Heart left ventricle (tissue), 16 donors: Measurements from ENCODE around the gene LARGE2. TPM values are rescaled to one million over a fixed set of nuclear protein-coding genes. Genes with fewer than 3 reads are reported as not detected.
A peak's percentile ranks its signal among the peaks of the same experiment; 100 is the strongest.

ENCODE experiments used
- ATAC-seq, 4 donors: fragments of 200-7000 bp; cut with Tn5 transposase; one replicate each; pipeline ENCODE4 v1.9.1; 2020 to 2022; ENCODE audit warnings: moderate library complexity in 4 of 4, mild to moderate bottlenecking in 3 of 4, moderate number of reproducible peaks in 1 of 4
- DNase-seq, 5 donors: peaks; one replicate each; pipeline ENCODE4 v3.0.0-alpha.2; 2020
- H3K27ac ChIP-seq, 12 donors: fragments of 200-600 bp; sonication (generic) in 4 of 12; one replicate each; pipeline versions ENCODE4 v1.5.0 to v1.8.0; 2016 to 2022; ENCODE audit warnings: mild to moderate bottlenecking in 2 of 12
- H3K27me3 ChIP-seq, 9 donors: fragments of 200-600 bp; sonication (generic) in 2 of 9; one replicate each; pipeline versions ENCODE4 v1.5.1 to v1.8.0; 2016 to 2022; ENCODE audit warnings: mild to moderate bottlenecking in 3 of 9
- H3K36me3 ChIP-seq, 9 donors: fragments of 200-600 bp; sonication (generic) in 2 of 9; one replicate each; pipeline versions ENCODE4 v1.5.0 to v1.8.0; 2018 to 2022; ENCODE audit warnings: mild to moderate bottlenecking in 2 of 9
- H3K4me1 ChIP-seq, 12 donors: fragments of 200-600 bp; sonication (generic) in 4 of 12; one replicate each; pipeline versions ENCODE4 v1.5.0 to v1.8.0; 2016 to 2022; ENCODE audit warnings: mild to moderate bottlenecking in 3 of 12
- H3K4me3 ChIP-seq, 12 donors: fragments of 200-600 bp; sonication (generic) in 4 of 12; one replicate each; pipeline versions ENCODE4 v1.5.0 to v1.8.0; 2017 to 2022; ENCODE audit warnings: mild to moderate bottlenecking in 9 of 12, moderate library complexity in 4 of 12
- H3K9me3 ChIP-seq, 12 donors: fragments of 200-600 bp; sonication (generic) in 4 of 12; one replicate each; pipeline versions ENCODE4 v1.5.0 to v1.8.0; 2016 to 2022; ENCODE audit warnings: mild to moderate bottlenecking in 1 of 12
- POLR2A ChIP-seq, 2 donors: fragments of 450-650 bp; IDR thresholded peaks; one replicate each; pipeline ENCODE4 v1.6.1; 2017; ENCODE audit warnings: antibody characterized with exemption in 2 of 2, mild to moderate bottlenecking in 2 of 2, moderate library complexity in 2 of 2
- WGBS, 4 donors: extraction: QIAGEN DNeasy Blood & Tissue Kit in 2 of 4; methylation state at CpG; one replicate each; pipeline versions ENCODE4 v1.1.5 to v1.1.7; 2013 to 2018; 5-methylcytosine and 5-hydroxymethylcytosine counted together
- intact Hi-C, 10 donors: fragments of 100-400 bp; cut with DNase I; formaldehyde crosslinking; loops; one replicate each; pipeline versions ENCODE4 v1.11.1 to v1.14.2; 2022
- polyA plus RNA-seq, 2 donors: library from polyadenylated mRNA; stranded (reverse); fragments of 200-250 nt; gene quantifications; one replicate each; pipeline ENCODE4 v1.2.3, GENCODE V29; 2013
- total RNA-seq, 9 donors: library from RNA; depleted of rRNA in 2 of 9; stranded (reverse); fragments of >200 nt in 2 of 9; fragmentation: NEBNext Ultra II Directional in 3 of 9; extraction: Animal tissue kit (Norgen Biotek cat#: 25700) in 3 of 9; gene quantifications; one replicate each; pipeline versions ENCODE4 v1.1.0 to v1.2.4, GENCODE V29; 2016 to 2023
- TF ChIP-seq, protein P1 (sequence below), 12 donors: fragments of 200-600 bp; sonication (generic) in 4 of 12; IDR thresholded peaks; one replicate each; pipeline versions ENCODE4 v1.5.0 to v1.8.0; 2018 to 2022; ENCODE audit warnings: antibody characterized with exemption in 12 of 12, mild to moderate bottlenecking in 5 of 12
- donor health status: ischemic (EF 13 %, LVEDD 7.1; RV severe dilation, severe dysfunction).
- donor health status: healthy with polysubstance abuse.
- donor health status: DM: no; HTN: yes; CAD: no.
- donor health status: DM: no; HTN: no; CAD: no.
- donor health status: ischemic (EF 25% LVEDD 6.9; RV normal size, moderate dysfunction).
- donor health status: ischemic (EF 25% LVEDD 5.7; RV mildly dilated, moderate dysfunction).
- donor health status: healthy.
- donor health status: DM: yes; HTN: yes; CAD: no.
- donor health status: ischemic (EF 35%, LVEDD 5.7; RV mildly dilated, moderate dysfunction).
- donor health status: nonischemic (EF 11% LVEDD 7.7; RV severe dilation, severe dysfunction).
- donor health status: DM: yes; HTN: yes; CAD: no.
- donor health status: PGD.
- donor health status: ischemic (EF 29% LVEDD 5.4; RV normal size, mild dysfunction).
- donor health status: nonischemic (EF 23%, LVEDD 6.1; RV moderate dilation, normal function).

Gene LARGE2
- total and polyA plus RNA-seq, 11 donors: 0.17 to 0.88 TPM; not detected in 9

DNA sequence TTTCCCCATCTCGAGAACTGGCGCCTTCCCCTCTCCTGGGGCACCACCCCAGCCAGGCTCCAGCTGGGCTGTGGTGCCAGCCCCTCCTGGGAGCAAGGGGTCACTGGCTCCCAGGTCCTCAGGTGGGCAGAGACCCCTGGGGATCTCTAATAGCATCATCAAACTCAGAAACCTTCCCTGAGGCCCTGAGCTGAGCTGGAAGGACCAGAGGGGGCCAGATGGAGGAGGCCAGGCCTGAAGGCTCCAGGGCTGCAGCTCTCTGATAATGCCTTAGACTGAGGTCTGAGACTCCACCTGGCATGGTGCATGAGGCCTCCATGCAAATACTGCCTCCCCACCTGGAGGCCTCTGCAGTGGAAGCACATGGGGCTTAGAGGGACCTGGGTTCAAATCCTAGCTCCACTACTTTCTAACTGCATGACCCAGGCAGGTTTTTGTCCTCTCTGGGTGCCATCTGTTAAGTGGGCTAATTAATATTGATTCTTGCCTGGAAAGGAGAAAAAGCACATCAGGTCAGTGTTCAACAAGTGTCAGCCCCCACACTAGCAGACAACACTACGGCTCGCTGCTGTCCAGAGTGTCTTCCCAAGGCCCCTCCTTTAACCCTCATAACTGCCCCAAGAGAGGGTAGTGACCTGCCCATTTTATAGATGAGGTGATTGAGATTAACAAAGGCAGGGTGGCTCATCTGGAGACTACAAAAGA is 35.5 kb upstream of the LARGE2 start:
- TF ChIP-seq POLR2A (IDR thresholded peaks at IDR 0.05): no peak
- TF ChIP-seq, protein P1, sequence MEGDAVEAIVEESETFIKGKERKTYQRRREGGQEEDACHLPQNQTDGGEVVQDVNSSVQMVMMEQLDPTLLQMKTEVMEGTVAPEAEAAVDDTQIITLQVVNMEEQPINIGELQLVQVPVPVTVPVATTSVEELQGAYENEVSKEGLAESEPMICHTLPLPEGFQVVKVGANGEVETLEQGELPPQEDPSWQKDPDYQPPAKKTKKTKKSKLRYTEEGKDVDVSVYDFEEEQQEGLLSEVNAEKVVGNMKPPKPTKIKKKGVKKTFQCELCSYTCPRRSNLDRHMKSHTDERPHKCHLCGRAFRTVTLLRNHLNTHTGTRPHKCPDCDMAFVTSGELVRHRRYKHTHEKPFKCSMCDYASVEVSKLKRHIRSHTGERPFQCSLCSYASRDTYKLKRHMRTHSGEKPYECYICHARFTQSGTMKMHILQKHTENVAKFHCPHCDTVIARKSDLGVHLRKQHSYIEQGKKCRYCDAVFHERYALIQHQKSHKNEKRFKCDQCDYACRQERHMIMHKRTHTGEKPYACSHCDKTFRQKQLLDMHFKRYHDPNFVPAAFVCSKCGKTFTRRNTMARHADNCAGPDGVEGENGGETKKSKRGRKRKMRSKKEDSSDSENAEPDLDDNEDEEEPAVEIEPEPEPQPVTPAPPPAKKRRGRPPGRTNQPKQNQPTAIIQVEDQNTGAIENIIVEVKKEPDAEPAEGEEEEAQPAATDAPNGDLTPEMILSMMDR (IDR thresholded peaks at IDR 0.05): no peak
- Histone ChIP-seq H3K27me3 (peaks cover 0 to 3% (median 0%) of the 10 kb centered on the region in 9 donors), H3K4me3 (no peak overlapping the region), H3K9me3 (no peaks in the 10 kb centered on the region), H3K4me1 (peaks cover 0 to 11% (median 5%) of the 10 kb centered on the region in 12 donors), H3K27ac (no peak overlapping the region), H3K36me3 (peaks cover 0 to 12% (median 7%) of the 10 kb centered on the region in 9 donors)
- 83 to 96% (median 90%) methylated on average over 4 of the region's 4 CpGs for WGBS, 4 donors
- ATAC-seq: no peak
- DNase-seq: no peak
- intact Hi-C loops: no loop called here

DNA sequence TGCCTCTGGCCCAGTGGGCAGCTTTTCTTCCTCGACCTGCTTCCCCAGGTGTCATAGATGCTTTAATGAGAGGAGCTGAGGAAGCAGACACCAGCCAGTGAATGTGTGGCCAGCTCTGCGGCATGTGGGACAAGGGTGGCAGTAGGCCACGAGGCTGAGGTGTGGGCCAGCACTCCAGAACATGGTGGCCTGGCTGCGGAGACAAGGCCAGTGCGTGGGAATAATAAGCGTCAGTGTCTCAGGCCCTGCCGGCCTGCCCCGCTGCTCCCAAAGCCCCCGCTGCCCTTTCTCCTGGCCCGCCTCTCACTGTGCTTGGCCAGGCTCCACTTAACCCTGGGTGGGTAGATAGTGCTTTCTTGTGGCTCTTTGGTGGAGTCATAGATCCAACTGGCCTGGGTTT is 34.9 kb upstream of the LARGE2 start:
- ATAC-seq (no peak), DNase-seq (no peak)
- Histone ChIP-seq H3K4me1 (peaks cover 0 to 11% (median 5%) of the 10 kb centered on the region in 12 donors), H3K27me3 (peaks cover 0 to 3% (median 0%) of the 10 kb centered on the region in 9 donors), H3K36me3 (peaks cover 0 to 6% (median under 1%) of the 10 kb centered on the region in 9 donors), H3K27ac (no peak overlapping the region), H3K4me3 (no peak overlapping the region), H3K9me3 (no peaks in the 10 kb centered on the region)
- intact Hi-C loops: no loop called here
- TF ChIP-seq, protein P1 (IDR thresholded peaks at IDR 0.05): no peak
- no peak for TF ChIP-seq POLR2A (IDR thresholded peaks at IDR 0.05)
- WGBS, 4 donors: 83 to 91% (median 89%) methylated on average over 9 to 10 of the region's 10 CpGs

DNA sequence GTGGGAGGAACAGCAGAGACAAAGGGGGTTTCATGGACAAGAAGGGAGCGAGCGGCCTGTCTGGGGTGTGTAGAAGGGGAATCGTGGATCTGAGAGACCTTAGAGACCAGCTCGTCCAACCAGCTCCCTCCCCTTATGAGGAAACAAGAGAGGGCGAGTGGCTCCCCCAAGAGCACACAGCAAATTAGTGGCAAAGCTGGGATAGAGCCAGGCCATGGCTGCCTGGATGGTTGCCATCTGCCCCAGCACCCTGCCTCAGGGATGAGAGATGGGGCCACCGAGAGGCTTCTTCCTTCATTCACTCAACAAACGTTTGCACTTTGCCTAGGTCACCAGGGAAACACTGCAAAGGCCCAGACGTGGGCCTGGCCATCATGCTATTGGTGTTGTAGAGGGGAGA is 32.9 kb upstream of the LARGE2 start:
- Histone ChIP-seq H3K4me1 (peaks cover 0 to 20% (median 5%) of the 10 kb centered on the region in 12 donors), H3K4me3 (no peak overlapping the region), H3K36me3 (no peaks in the 10 kb centered on the region), H3K27ac (no peak overlapping the region), H3K9me3 (no peaks in the 10 kb centered on the region), H3K27me3 (peaks cover 0 to 3% (median 0%) of the 10 kb centered on the region in 9 donors)
- WGBS, 4 donors: 83 to 90% (median 87%) methylated on average over 8 of the region's 8 CpGs
- ATAC-seq (no peak), DNase-seq (no peak)
- intact Hi-C loops: no loop called here
- TF ChIP-seq, protein P1 (IDR thresholded peaks at IDR 0.05): no peak
- no peak for TF ChIP-seq POLR2A (IDR thresholded peaks at IDR 0.05)

DNA sequence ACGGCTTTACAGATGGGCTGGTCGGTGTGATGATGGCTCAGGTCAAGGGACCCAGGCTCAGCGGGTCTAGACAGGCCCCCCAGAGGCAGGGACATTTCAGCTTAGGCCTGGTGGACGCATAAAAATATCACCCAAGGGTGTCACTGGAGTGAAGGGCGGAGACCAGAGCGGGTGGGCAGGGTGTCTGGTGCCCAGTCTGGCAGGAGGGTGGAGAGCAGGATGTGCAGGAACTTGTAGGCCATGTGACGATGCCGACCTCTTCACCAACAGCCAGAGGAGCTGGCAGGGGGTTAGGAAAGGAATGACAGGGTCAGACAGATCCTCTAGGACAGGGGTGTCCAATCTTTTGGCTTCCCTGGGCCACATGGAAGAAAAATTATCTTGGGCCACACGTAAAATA is 32.5 kb upstream of the LARGE2 start:
- peaks cover 0 to 3% (median 0%) of the 10 kb centered on the region in 9 donors for H3K27me3 ChIP-seq
- H3K9me3 ChIP-seq: no peaks in the 10 kb centered on the region
- ATAC-seq (no peak), DNase-seq (peak in 1 of 5 donors; percentile 20)
- no peak overlapping the region for H3K4me3 ChIP-seq
- intact Hi-C loops: no loop called here
- no peak overlapping the region for H3K27ac ChIP-seq
- TF ChIP-seq, protein P1 (IDR thresholded peaks at IDR 0.05): no peak
- TF ChIP-seq POLR2A (IDR thresholded peaks at IDR 0.05): no peak
- WGBS, 4 donors: 86 to 93% (median 88%) methylated on average over 9 of the region's 9 CpGs
- H3K36me3 ChIP-seq: no peaks in the 10 kb centered on the region
- peaks cover 0 to 20% (median 5%) of the 10 kb centered on the region in 12 donors for H3K4me1 ChIP-seq
